ENCODE results near the gene TEX14. TPM values are rescaled to one million over a fixed set of nuclear protein-coding genes. Genes with fewer than 3 reads are reported as not detected.

TEX14 gene
- total RNA-seq, 1 donor from 2014 or later = 0.05 TPM

DNA sequence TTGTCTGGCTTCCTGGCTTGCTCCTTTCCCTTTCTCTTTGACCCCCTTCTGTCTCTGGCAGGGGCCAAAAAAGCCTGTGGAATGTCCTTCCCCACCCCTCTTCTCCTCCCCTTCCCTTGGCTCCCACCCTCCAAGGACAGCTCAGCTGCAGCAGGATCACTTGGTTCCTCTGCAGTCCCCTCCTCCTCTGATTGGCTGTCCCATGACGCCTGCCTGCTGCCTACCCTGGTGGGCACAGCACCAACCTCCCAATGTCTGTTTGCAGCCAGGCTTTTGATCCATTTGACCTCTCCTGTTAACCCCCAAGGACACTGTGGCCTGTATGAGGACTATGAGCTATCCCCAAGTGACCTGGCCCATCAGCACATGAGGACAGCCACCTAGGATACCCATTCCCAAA is 162.6 kb downstream of the TEX14 start:
- DNase-seq (ENCODE audit: low spot score) = no peak
- Mint-ChIP-seq H3K27me3 (ENCODE audit: low read depth) (peaks cover 1% of the 10 kb centered on the region), H3K9me3 (ENCODE audit: low read depth) (no peaks in the 10 kb centered on the region), H3K36me3 (ENCODE audit: low read depth) (no peaks in the 10 kb centered on the region), H3K27ac (ENCODE audit: unreplicated experiment) (peak overlapping the region; percentile 65), H3K4me1 (ENCODE audit: low read depth) (peaks cover 71% of the 10 kb centered on the region), H3K4me3 (ENCODE audit: unreplicated experiment) (no peak overlapping the region)
- TF ChIP-seq, protein P1, sequence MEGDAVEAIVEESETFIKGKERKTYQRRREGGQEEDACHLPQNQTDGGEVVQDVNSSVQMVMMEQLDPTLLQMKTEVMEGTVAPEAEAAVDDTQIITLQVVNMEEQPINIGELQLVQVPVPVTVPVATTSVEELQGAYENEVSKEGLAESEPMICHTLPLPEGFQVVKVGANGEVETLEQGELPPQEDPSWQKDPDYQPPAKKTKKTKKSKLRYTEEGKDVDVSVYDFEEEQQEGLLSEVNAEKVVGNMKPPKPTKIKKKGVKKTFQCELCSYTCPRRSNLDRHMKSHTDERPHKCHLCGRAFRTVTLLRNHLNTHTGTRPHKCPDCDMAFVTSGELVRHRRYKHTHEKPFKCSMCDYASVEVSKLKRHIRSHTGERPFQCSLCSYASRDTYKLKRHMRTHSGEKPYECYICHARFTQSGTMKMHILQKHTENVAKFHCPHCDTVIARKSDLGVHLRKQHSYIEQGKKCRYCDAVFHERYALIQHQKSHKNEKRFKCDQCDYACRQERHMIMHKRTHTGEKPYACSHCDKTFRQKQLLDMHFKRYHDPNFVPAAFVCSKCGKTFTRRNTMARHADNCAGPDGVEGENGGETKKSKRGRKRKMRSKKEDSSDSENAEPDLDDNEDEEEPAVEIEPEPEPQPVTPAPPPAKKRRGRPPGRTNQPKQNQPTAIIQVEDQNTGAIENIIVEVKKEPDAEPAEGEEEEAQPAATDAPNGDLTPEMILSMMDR (IDR thresholded peaks at IDR 0.05) = no peak

- H3K4me1 Mint-ChIP-seq (ENCODE audit: low read depth) = peaks cover 77% of the 10 kb centered on the region
- peak overlapping the region; percentile 0 for H3K4me3 Mint-ChIP-seq (ENCODE audit: unreplicated experiment)
- no peak for DNase-seq (ENCODE audit: low spot score)
- H3K36me3 Mint-ChIP-seq (ENCODE audit: low read depth) = no peaks in the 10 kb centered on the region
- no peaks in the 10 kb centered on the region for H3K9me3 Mint-ChIP-seq (ENCODE audit: low read depth)
- peaks cover 1% of the 10 kb centered on the region for H3K27me3 Mint-ChIP-seq (ENCODE audit: low read depth)
- TF ChIP-seq, protein P1 (IDR thresholded peaks at IDR 0.05) = no peak
- H3K27ac Mint-ChIP-seq (ENCODE audit: unreplicated experiment) = peak overlapping the region; percentile 12
These were observed 163.4 kb downstream of the TEX14 start for GRCh38 chr17:58528443-58528842.

- H3K36me3 Mint-ChIP-seq (ENCODE audit: low read depth) = no peaks in the 10 kb centered on the region
- DNase-seq (ENCODE audit: low spot score) = no peak
- TF ChIP-seq, protein P1 (IDR thresholded peaks at IDR 0.05) = no peak
- no peak overlapping the region for H3K27ac Mint-ChIP-seq (ENCODE audit: unreplicated experiment)
- H3K27me3 Mint-ChIP-seq (ENCODE audit: low read depth) = no peaks in the 10 kb centered on the region
- no peak overlapping the region for H3K4me3 Mint-ChIP-seq (ENCODE audit: unreplicated experiment)
- H3K9me3 Mint-ChIP-seq (ENCODE audit: low read depth) = no peaks in the 10 kb centered on the region
- peaks cover 77% of the 10 kb centered on the region for H3K4me1 Mint-ChIP-seq (ENCODE audit: low read depth)
These were observed 163.9 kb downstream of the TEX14 start for GRCh38 chr17:58527949-58528348.

DNA sequence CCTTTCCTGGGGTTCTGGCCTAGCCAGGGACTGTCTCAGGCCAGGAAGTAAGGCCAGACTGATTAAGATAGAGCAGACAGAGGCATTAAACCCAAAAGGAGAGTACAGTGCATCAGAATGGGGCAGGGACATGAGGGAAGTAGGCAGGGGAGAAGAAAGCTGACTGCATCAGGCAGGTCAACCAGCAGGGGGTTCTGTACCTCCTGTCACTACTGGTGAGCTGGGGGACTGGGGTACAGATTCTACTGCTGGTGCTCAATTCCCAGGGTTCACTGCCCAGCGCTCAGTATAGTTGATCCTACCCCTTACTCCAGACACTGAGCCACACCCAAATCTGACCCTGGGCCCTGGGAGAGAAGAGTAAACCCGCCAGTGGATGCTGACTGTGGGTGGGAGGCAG is 164.5 kb downstream of the TEX14 start:
- no peaks in the 10 kb centered on the region for H3K27me3 Mint-ChIP-seq (ENCODE audit: low read depth)
- no peaks in the 10 kb centered on the region for H3K36me3 Mint-ChIP-seq (ENCODE audit: low read depth)
- H3K27ac Mint-ChIP-seq (ENCODE audit: unreplicated experiment) = no peak overlapping the region
- no peak for DNase-seq (ENCODE audit: low spot score)
- no peaks in the 10 kb centered on the region for H3K9me3 Mint-ChIP-seq (ENCODE audit: low read depth)
- TF ChIP-seq, protein P1 (IDR thresholded peaks at IDR 0.05) = peak; percentile 47
- H3K4me1 Mint-ChIP-seq (ENCODE audit: low read depth) = peaks cover 80% of the 10 kb centered on the region
- no peak overlapping the region for H3K4me3 Mint-ChIP-seq (ENCODE audit: unreplicated experiment)

DNA sequence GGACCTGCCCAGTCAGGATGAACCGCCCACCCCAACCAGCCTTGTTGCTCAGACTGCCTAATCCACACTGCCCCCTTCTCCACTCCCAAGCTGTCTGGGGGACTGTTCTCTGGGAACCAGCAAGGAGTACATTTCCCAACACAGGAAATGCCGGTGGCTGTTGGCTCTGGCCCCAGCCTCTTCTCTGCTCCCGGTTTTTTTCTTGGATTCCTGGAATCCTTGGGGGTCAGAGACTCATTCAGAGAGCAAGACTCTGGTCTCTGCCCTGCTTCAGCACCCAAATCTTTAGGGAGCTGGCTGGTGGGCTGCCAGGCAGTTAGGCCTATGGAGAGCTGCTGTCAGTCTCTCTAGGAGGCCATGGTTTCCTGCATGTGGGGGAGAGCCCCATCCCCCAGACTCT is 166.6 kb downstream of the TEX14 start:
- Mint-ChIP-seq H3K36me3 (ENCODE audit: low read depth) (no peaks in the 10 kb centered on the region), H3K4me3 (ENCODE audit: unreplicated experiment) (peak overlapping the region; percentile 63), H3K4me1 (ENCODE audit: low read depth) (peaks cover 84% of the 10 kb centered on the region), H3K9me3 (ENCODE audit: low read depth) (no peaks in the 10 kb centered on the region), H3K27ac (ENCODE audit: unreplicated experiment) (peak overlapping the region; percentile 93), H3K27me3 (ENCODE audit: low read depth) (no peaks in the 10 kb centered on the region)
- TF ChIP-seq, protein P1 (IDR thresholded peaks at IDR 0.05) = no peak
- DNase-seq (ENCODE audit: low spot score) = no peak
